ENCODE measurements around the gene AQP6. TPM values are rescaled to one million over a fixed set of nuclear protein-coding genes. Genes with fewer than 3 reads are reported as not detected.

Gene AQP6
- total and polyA plus RNA-seq, 2 donors (not counting 3 experiments of a cell fraction or from before 2014, with no cell fraction given), result 0.04 TPM; not detected in 1

DNA sequence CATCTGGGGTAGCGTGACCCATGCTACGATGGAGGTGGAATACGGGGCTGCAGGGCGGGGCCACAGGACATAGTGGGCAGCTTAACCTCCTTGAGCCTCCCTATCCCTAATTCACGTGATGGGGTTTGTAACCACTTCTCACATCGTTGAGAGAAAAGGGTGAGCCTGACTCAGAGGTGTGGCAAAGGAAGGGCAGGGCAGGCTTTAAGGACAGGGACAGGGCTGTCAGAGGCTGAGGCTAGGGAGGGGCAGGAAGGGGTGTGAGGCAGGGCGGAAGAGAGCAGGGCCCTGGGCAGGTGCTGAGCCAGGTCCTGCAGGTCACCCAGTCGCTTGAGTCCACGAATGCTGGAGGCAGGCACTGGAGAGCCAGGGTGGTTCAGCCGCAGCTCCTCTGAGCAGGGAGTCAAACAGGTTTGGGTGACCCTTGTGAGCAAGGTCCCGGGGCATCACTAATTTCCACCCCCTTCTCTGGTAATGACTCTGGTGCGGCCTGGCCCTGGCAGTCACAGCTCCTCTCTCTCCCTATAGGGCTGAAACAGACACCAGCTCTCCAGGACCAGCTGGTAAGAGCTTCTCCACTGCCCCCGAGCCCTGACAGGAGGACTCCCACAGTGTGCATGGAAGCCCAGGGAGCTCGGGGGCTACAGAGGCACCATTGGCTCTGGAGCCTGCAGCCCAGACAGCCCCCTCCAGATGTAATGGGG, 29.7 kb upstream of the AQP6 start:
- H3K27ac ChIP-seq (ENCODE audit: insufficient read depth, low read depth, low read length), result no peak overlapping the region
- H3K27me3 ChIP-seq (ENCODE audit: control insufficient read depth in 2 of 2, insufficient read depth in 2 of 2, low read length in 2 of 2), result no peaks in the 10 kb centered on the region
- H3K9me1 ChIP-seq (replicated peaks; ENCODE audit: control insufficient read depth, extremely low read depth, insufficient read depth, low read length), result no peaks in the 10 kb centered on the region
- H3K4me2 ChIP-seq (ENCODE audit: insufficient read depth, low read length), result no peak overlapping the region
- no peaks in the 10 kb centered on the region for H3K36me3 ChIP-seq (ENCODE audit: control insufficient read depth in 2 of 2, extremely low read depth in 1 of 2, insufficient read depth in 2 of 2, low read length in 2 of 2)
- H4K20me1 ChIP-seq (replicated peaks; ENCODE audit: control insufficient read depth, extremely low read depth, insufficient read depth, low read length), result no peaks in the 10 kb centered on the region
- dilution Hi-C loops (cut with MboI; ENCODE audit: extremely low pct_ligation_motif_present, low sequenced_read_pairs) (no loop called here), intact Hi-C loops (cut with micrococcal nuclease) (no loop called here)
- H3K4me3 ChIP-seq (replicated peaks in 1 of 3; ENCODE audit: insufficient read depth in 1 of 3, low read depth in 1 of 3, low read length in 3 of 3), result no peak overlapping the region
- no peak overlapping the region for H2AFZ ChIP-seq (ENCODE audit: low read depth, low read length)
- FAIRE-seq (no peak), DNase-seq (ENCODE audit: low read depth, low spot score) (no peak)
- no peak overlapping the region for H3K9ac ChIP-seq (replicated peaks; ENCODE audit: extremely low read depth, insufficient read depth, low read length)
- ChIA-PET POLR2A (no interaction called here), CTCF (interaction anchor here (0.9 to 3.5 kb wide), 9 partner anchors 10 to 127 kb away, joined by 3 to 14 read pairs (median 4); no protein-coding TSS in a partner anchor)
- peaks cover 11% of the 10 kb centered on the region for H3K4me1 ChIP-seq (ENCODE audit: control insufficient read depth, extremely low read depth, insufficient read depth, low read length)
- no peaks in the 10 kb centered on the region for H3K9me3 ChIP-seq (replicated peaks; ENCODE audit: control insufficient read depth, insufficient read depth, low read length)
- H3K79me2 ChIP-seq (ENCODE audit: control insufficient read depth, insufficient read depth, low read length), result no peaks in the 10 kb centered on the region
- TF ChIP-seq, protein P1, sequence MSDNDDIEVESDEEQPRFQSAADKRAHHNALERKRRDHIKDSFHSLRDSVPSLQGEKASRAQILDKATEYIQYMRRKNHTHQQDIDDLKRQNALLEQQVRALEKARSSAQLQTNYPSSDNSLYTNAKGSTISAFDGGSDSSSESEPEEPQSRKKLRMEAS (IDR thresholded peaks at IDR 0.05; ENCODE audit: insufficient read depth, insufficient read length), result no peak
- TF ChIP-seq GATA2 (IDR thresholded peaks at IDR 0.05; ENCODE audit: insufficient read depth, insufficient read length, low read depth, low read length), result no peak
- no peak for TF ChIP-seq POLR2A (IDR thresholded peaks at IDR 0.05; ENCODE audit: low read depth, low read length)
- TF ChIP-seq, protein P2, sequence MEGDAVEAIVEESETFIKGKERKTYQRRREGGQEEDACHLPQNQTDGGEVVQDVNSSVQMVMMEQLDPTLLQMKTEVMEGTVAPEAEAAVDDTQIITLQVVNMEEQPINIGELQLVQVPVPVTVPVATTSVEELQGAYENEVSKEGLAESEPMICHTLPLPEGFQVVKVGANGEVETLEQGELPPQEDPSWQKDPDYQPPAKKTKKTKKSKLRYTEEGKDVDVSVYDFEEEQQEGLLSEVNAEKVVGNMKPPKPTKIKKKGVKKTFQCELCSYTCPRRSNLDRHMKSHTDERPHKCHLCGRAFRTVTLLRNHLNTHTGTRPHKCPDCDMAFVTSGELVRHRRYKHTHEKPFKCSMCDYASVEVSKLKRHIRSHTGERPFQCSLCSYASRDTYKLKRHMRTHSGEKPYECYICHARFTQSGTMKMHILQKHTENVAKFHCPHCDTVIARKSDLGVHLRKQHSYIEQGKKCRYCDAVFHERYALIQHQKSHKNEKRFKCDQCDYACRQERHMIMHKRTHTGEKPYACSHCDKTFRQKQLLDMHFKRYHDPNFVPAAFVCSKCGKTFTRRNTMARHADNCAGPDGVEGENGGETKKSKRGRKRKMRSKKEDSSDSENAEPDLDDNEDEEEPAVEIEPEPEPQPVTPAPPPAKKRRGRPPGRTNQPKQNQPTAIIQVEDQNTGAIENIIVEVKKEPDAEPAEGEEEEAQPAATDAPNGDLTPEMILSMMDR (IDR thresholded peaks at IDR 0.05; ENCODE audit: extremely low read depth in 1 of 2, insufficient read depth in 1 of 2, low read depth in 1 of 2, low read length in 2 of 2), result no peak
- BruUV-seq (replicated peaks), result no TSS peak

DNA sequence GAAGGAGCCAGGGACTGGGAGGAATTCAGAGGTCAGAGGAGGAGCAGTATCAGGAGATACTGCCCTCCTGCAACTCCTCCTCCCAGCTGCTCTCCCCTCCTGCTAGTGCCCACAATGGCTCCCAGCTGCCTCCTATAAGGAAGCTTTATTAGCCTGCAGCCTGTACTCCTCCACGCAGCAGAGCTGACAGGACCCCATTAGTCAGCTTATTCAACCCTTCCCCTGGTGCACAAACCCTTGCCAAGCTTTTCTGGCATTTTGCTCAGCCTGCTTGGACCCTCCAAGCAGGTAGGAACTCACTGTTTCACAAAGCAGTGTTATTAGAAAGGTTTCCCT, 29.2 kb upstream of the AQP6 start:
- intact Hi-C loops (cut with micrococcal nuclease), result no loop called here
- POLR2A ChIA-PET, result no interaction called here

More for the DNA sequence above, 29.2 kb upstream of the AQP6 start:
- FAIRE-seq (no peak), DNase-seq (ENCODE audit: low read depth, low spot score) (no peak)
- Histone ChIP-seq H2AFZ (ENCODE audit: low read depth, low read length) (no peak overlapping the region), H3K4me2 (ENCODE audit: insufficient read depth, low read length) (no peak overlapping the region), H3K4me1 (ENCODE audit: control insufficient read depth, extremely low read depth, insufficient read depth, low read length) (peaks cover 11% of the 10 kb centered on the region), H3K79me2 (ENCODE audit: control insufficient read depth, insufficient read depth, low read length) (no peaks in the 10 kb centered on the region), H3K27ac (ENCODE audit: insufficient read depth, low read depth, low read length) (no peak overlapping the region), H3K9ac (replicated peaks; ENCODE audit: extremely low read depth, insufficient read depth, low read length) (no peak overlapping the region), H3K4me3 (replicated peaks in 1 of 3; ENCODE audit: insufficient read depth in 1 of 3, low read depth in 1 of 3, low read length in 3 of 3) (no peak overlapping the region), H3K9me1 (replicated peaks; ENCODE audit: control insufficient read depth, extremely low read depth, insufficient read depth, low read length) (no peaks in the 10 kb centered on the region), H3K9me3 (replicated peaks; ENCODE audit: control insufficient read depth, insufficient read depth, low read length) (no peaks in the 10 kb centered on the region), H3K27me3 (ENCODE audit: control insufficient read depth in 2 of 2, insufficient read depth in 2 of 2, low read length in 2 of 2) (no peaks in the 10 kb centered on the region), H3K36me3 (ENCODE audit: control insufficient read depth in 2 of 2, extremely low read depth in 1 of 2, insufficient read depth in 2 of 2, low read length in 2 of 2) (no peaks in the 10 kb centered on the region), H4K20me1 (replicated peaks; ENCODE audit: control insufficient read depth, extremely low read depth, insufficient read depth, low read length) (no peaks in the 10 kb centered on the region)
- dilution Hi-C loops (cut with MboI; ENCODE audit: extremely low pct_ligation_motif_present, low sequenced_read_pairs), result no loop called here
- no TSS peak for BruUV-seq (replicated peaks)
- CTCF ChIA-PET, result interaction anchor here (1.0 to 3.5 kb wide), 7 partner anchors 13 to 127 kb away, joined by 3 to 14 read pairs (median 4); no protein-coding TSS in a partner anchor
- TF ChIP-seq EZH2 (IDR thresholded peaks at IDR 0.05; ENCODE audit: borderline replicate concordance, low read depth, low read length, severe bottlenecking) (no peak), GATA2 (IDR thresholded peaks at IDR 0.05; ENCODE audit: insufficient read depth, insufficient read length, low read depth, low read length) (no peak), MYC (IDR thresholded peaks at IDR 0.05; ENCODE audit: low read depth, low read length) (no peak), POLR2AphosphoS5 (IDR thresholded peaks at IDR 0.05; ENCODE audit: insufficient read depth, low read depth, low read length) (no peak), POLR2A (IDR thresholded peaks at IDR 0.05; ENCODE audit: low read depth, low read length) (no peak), FOS (IDR thresholded peaks at IDR 0.05; ENCODE audit: borderline replicate concordance, insufficient read depth, low read length) (no peak), JUN (IDR thresholded peaks at IDR 0.05; ENCODE audit: borderline replicate concordance, insufficient read depth, insufficient read length, low read depth) (no peak)
- TF ChIP-seq, protein P1 (IDR thresholded peaks at IDR 0.05; ENCODE audit: insufficient read depth, insufficient read length), result no peak
- TF ChIP-seq, protein P2 (IDR thresholded peaks at IDR 0.05; ENCODE audit: extremely low read depth in 1 of 2, insufficient read depth in 1 of 2, low read depth in 1 of 2, low read length in 2 of 2), result no peak

All from endothelial cell of umbilical vein (primary cell).